IPS DF 4.7 (cell line): Measurements from ENCODE around the gene ACAD8.

Experiments
- DNase-seq: peaks from one replicate; pipeline ENCODE4 v3.0.0-alpha.2; 2013; ENCODE audit warnings: low spot score; ENCODE audit errors: extremely low read depth

Gene ACAD8

DNA sequence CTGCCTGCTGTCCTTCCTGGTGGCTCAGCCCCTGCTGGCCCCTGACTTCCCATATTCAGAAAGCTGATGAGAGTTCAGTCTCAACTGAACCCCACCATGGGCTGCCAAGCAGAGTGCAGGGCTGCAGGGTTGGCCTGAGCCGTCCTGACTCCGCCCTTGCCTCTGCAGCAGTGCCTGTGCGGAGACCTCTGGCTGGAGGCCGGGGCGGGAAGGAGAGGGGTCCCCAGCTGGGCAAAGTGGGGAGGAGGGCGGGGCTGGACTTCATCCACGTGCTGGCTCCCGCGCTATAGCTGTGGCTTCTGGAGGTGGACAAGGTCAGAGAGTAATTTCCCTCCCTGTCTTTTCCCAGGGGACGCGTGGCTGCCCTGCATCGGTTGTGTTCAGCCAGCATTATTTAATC is 36.4 kb downstream of the ACAD8 start:
- no peak for DNase-seq

- no peak for DNase-seq
Observed at GRCh38 chr11:134290646-134291045, 37.3 kb downstream of the ACAD8 start.

DNA sequence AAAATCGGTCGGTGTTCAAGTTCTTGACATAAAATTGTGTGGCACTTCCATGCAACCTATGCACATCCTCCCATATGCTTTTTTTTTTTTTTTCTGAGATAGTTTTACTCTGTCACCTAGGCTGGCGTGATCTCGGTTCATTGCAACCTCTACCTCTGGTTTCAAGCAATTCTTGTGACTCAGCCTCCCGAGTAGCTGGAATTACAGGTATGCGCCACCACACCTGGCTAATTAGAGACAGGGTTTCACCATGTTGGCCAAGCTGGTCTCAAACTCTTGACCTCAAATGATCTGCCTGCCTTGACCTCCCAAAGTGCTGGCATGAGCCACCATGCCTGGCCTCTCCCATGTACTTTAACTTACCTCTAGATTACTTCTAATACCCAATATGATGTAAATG is 37.8 kb downstream of the ACAD8 start:
- no peak for DNase-seq

- no peak for DNase-seq
Observed at GRCh38 chr11:134292661-134293060, 39.3 kb downstream of the ACAD8 start.

GRCh38 chr11:134293119-134294113 is 40.0 kb downstream of the ACAD8 start:
- no peak for DNase-seq

GRCh38 chr11:134294664-134295063 is 41.3 kb downstream of the ACAD8 start:
- no peak for DNase-seq

GRCh38 chr11:134312223-134312622 is 58.9 kb downstream of the ACAD8 start:
- DNase-seq = no peak

- DNase-seq = no peak
Observed at GRCh38 chr11:134312807-134313206, 59.4 kb downstream of the ACAD8 start.

- DNase-seq = no peak
Observed at GRCh38 chr11:134313379-134313778, 60.0 kb downstream of the ACAD8 start.

DNA sequence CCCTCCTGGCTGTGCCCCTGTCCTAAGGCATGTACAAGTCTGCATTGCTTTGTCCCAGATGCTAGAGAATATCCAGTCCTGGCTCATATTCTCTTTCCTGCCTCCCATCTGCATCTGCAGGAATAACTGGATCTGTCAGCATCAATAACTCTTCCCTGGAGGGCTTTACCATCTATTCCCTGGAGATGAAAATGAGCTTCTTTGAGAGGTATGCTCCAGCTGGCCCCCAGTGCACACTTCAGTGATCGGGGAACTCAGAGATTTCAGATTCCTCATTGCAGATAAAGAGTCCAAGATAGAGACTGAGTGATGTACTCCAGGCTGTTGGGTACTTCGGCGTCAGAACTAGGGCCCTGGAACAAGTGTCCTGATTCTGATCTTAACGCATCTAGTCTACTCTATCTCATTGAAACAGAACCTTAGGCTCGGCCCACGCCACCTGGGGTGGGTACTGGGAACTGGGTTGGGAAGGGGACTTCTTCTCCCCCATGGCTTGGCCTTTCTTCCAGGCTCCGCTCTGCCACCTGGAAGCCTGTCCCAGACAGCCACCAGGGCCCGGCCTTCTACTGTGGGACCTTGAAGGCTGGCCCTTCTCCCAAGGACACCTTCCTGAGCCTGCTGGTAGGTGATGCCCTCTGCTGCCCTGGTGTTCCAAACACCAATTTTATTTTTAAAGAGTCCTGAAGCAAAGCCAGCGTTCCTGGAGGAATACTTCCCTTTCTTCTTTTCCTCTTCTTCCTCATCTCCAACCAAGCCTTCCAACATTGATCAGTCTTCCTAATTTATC is 60.6 kb downstream of the ACAD8 start:
- DNase-seq = no peak
